ENCODE results near the gene COL17A1.
A peak's percentile ranks its signal among the peaks of the same experiment; 100 is the strongest.

COL17A1 gene

GRCh38 chr10:104092749-104093148 is 7.1 kb upstream of the COL17A1 start:
- DNase-seq: no peak

DNA sequence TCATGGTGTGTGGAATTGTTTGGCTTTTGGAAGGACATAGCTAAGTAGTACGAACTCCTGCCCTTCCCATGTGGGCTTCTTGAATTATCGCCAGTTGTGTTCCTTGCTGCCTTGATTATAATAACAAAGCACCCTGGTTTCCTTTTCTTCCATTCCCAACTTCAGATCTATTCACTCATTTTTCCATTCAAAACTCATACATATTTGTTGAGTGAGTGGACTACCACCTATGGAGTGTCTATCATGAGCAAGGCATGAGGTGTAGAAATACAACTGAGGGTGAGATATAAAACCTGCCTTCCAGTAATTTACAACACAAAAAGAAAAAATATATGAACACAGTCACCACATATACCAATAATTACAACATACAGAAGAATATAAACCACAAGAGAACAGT is 4.9 kb upstream of the COL17A1 start:
- no peak for DNase-seq

GRCh38 chr10:104089621-104090020 is 3.9 kb upstream of the COL17A1 start:
- DNase-seq: no peak

DNA sequence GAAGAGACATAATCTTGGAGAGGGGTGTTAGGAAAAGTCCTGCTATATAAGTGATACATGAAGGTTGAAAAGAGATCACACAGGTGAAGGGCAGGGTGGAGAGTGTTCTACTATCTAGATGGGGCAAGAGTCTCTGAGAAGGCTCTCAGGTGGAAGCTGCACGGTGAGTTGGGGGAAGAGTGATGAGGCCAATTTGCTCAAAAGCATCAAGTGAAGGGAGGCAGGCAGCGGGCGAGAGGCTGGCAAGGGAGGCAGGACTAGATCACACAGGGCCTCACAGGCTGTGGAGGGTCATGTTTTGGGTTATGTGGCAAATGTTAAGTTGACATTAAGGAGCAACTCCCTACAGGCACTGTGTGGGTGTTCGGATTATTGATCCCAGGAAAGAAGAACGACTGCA is 2.6 kb upstream of the COL17A1 start:
- DNase-seq: no peak

DNA sequence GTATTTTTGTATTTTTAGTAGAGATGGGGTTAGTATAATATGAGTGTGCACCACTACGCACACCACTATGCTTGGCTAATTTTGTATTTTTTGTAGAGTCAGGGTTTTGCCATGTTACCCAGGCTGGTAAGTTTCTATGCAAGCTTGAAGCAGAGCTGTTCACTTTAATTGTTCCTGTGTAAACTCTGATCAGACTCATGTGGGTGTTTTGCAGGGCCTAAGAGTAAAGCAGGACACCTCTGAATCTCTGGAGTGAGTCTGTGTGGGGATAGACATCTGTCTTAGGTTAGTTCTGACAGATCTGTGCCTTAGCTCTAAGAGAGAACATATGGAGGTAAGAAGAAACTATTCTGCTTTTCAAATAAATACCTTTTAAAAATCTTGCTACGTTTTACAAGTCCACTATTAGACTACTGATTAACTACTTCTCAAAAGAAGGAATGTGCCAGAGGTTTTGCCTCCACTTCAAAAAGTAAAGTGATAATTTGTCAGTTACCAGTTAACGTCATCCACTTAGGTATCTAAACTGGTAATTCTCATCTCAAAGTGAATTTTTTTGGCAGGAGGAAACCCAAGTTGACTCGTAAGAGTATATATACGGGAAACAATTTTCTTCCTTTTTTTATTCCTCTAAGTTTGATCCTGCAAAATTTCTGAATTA is 1.1 kb downstream of the COL17A1 start:
- DNase-seq: no peak

GRCh38 chr10:104081998-104082397 is 3.7 kb downstream of the COL17A1 start:
- DNase-seq: no peak

DNA sequence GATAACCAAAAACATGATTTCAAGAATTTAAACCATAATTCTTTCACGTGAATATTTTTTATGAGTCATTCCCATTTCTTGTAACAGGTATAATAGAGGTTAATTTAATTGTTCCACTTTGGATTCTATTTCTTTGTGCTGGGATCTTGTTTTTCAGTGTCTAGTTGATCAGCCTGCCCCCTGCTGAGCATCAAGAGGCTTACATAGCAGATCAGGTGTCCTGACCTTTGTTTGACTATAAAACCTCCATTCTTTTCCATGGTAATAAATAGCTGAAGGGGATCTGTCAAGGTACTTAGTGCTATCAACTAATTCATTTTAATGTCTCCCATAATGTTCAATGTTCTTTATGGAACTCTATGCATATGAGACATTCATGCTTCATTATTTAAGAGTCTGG is 4.9 kb downstream of the COL17A1 start:
- DNase-seq: peak; percentile 19

GRCh38 chr10:104077663-104078151 is 8.0 kb downstream of the COL17A1 start:
- DNase-seq: no peak

- no peak for DNase-seq
Measured at GRCh38 chr10:104077247-104077646, 8.4 kb downstream of the COL17A1 start.

GRCh38 chr10:104076743-104077160 is 8.9 kb downstream of the COL17A1 start:
- peak; percentile 18 for DNase-seq

GRCh38 chr10:104074505-104074904 is 11.2 kb downstream of the COL17A1 start:
- no peak for DNase-seq

DNA sequence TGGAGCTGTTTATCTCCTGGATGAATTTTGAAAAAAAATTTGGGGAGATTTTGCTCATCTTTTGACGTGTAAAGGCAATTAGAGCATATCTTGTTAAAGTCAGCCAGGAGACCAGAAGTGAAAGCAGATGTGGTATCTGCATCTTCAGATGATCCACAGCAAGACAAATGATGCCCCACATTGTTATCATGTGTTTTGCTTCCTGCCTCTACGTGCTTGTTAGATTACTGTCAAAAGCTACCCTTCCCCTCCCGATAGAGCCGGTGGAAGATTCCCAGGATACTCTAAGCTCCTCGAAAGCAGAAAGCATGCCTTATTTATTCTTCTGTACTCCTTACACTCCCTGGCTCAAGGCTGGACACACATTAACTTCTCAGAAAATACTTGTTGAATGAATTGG is 12.9 kb downstream of the COL17A1 start:
- DNase-seq: no peak

GRCh38 chr10:104069613-104070012 is 16.1 kb downstream of the COL17A1 start:
- DNase-seq: no peak

DNA sequence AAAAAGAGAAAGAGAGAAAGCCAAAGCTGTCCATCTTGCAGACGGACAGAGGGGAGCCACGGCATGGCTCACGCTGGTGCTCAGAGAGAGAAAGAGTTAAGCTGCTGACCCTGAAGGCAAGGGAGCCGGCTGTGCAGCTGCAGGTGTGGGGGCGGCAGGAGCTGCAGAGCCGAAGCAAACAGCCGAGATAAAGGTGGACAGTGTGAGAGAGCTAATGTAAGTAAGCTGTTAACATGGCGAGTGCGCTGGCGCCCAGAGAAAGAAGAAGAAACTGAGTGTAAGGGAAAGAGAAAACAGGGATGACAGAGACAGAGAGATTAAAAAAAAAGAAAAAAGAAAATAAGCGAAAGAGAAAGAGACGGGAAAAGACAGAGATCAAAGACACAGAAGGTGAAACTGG is 18.2 kb downstream of the COL17A1 start:
- DNase-seq: no peak

DNA sequence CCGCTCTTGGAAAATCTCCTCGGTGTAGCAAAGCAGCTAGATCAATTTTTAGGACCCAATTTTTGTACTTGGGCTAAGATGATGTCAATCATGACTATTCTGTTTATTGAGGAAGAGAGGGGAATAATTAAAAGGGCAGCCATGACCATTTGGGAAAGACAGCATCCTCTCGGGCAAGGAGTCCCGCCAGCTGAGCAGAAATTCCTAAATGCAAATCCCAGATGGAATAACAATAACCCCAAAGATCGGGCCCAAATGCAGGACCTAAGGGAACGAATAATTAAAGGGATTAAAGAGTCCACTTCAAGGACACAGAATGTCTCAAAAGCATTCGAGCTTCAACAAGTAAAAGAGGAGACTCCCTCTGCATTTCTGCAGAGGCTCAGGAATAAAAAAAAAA is 18.7 kb downstream of the COL17A1 start:
- no peak for DNase-seq

- DNase-seq: no peak
Measured at GRCh38 chr10:104065748-104066147, 19.9 kb downstream of the COL17A1 start.

GRCh38 chr10:104061196-104061595 is 24.5 kb downstream of the COL17A1 start:
- DNase-seq: no peak

- DNase-seq: no peak
Measured at GRCh38 chr10:104059364-104059763, 26.3 kb downstream of the COL17A1 start.

GRCh38 chr10:104057717-104058116 is 28.0 kb downstream of the COL17A1 start:
- DNase-seq: no peak

- DNase-seq: no peak
Measured at GRCh38 chr10:104056619-104057273, 28.9 kb downstream of the COL17A1 start.

- DNase-seq: no peak
Measured at GRCh38 chr10:104054430-104054829, 31.2 kb downstream of the COL17A1 start.

GRCh38 chr10:104053201-104053600 is 32.5 kb downstream of the COL17A1 start:
- DNase-seq: no peak

DNA sequence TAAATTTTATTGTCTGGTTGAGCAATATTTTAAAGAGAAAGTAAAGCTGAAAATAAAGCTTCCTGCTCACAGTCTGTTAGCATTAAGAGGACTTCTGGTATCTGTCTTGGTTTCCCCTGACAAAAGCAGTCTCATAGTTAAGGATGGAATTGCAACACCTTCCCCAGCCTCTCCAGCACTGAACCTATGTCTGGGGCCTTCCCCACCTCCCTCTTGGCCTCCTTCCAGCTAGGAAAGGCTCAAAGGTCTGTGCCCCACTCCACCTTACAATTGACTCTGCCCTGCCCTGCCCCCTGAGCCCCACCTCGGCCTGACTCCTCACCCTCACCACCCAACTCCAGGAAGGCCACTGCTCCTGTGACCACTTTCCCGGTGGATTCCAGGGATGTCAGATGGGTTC is 33.2 kb downstream of the COL17A1 start:
- no peak for DNase-seq

- no peak for DNase-seq
Measured at GRCh38 chr10:104049504-104050250, 36.0 kb downstream of the COL17A1 start.
